NCI-H2227 (cell line): ENCODE data around the gene TP53I11.

Experiments
- DNase-seq: peaks from one replicate; lab custom pipeline; 2025; ENCODE audit not compliant: unreplicated experiment; lab: John Stamatoyannopoulos, UW

Gene TP53I11

DNA sequence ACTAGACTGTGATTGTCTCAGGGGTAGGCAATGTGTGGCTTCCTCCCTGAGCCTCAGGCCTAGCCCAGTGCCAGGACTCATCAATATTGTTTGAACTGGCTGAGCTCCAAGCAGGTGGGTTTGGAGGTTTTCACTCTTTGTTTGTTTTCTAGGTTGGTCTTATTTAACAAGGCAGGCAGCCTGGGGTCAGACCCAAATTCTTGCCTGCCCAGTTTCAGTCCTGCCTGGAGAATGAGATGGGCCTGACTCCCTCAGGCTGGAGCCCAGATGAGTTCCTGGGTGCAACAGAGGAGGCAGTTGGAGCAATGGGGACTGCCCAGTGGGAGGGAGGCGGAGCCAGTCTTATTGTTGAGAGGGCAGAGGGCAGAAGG is 28.3 kb upstream of the TP53I11 start:
- no peak for DNase-seq

DNA sequence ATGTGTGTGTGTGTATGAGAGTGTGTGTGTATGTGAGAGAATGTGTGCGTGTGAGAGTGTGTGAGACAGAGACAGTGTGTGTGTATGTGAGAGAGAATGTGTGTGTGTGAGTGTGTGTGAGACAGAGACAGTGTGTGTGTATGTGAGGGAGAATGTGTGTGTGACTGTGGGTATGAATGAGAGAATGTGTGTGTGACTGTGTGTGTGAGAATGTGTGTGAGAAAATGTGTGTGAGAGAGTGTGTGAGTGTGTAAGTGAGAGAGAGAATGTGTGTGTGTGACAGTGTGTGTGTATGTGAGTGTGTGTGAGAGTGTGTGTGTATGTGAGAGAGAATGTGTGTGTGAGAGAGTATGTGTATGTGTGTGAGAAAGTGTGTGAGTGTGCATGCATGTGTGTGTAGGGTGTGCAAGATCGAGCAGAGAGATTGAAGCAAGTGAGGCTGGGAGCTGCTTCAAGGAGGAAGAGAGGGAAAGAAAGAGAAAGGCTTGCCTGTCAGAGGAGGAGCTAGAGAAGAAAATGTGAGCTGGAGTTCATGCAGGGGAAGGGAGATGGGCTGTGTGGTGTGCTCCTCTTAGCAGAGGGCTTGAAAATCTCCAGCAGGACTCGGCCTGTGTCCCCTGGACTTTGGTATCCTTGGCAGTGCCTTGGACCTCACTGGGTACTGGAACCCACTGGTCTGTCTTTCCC is 27.7 kb upstream of the TP53I11 start:
- DNase-seq, result no peak

DNA sequence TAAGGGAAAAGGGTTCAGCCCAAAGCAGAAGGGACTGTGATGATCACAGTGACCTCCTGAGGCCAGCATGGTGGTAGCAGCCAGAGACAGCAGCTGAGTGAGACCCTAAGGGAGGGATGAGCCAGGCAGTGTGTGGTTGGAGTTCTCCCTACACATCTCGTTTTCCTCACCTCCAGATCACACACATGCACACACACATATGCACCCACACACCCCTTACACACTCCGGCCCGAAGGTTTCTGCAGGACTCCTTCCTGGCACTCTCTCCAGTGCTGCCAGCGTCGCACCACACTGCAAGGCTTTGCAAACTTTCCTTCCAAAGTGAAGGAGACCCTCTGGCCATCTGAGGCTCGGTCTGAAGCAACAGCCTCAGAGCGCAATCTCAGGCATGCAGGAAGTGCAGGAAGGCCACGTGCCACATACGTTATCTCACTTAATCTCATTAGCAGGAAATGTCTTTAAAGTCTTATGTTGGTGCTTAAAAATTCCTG is 26.9 kb upstream of the TP53I11 start:
- no peak for DNase-seq

DNA sequence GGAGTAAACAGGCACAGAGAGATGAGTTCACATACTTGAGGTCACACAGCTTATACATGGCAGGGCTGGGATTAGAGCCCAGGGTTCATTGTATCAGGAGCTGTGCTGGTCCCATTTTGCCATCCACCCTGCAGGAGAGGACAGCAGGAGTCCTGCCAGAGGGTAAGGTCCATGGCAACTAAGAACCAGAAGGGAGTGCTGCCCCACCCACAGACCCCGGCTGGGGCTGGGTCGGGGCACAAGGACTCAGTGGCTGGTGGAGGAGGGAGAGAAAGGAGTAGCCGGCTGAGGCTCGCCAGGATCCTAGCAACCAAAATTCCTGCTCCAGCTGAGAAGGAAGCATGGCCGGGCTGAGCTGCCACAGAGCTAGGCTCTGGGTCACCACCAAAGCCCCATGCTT is 25.9 kb upstream of the TP53I11 start:
- no peak for DNase-seq

DNA sequence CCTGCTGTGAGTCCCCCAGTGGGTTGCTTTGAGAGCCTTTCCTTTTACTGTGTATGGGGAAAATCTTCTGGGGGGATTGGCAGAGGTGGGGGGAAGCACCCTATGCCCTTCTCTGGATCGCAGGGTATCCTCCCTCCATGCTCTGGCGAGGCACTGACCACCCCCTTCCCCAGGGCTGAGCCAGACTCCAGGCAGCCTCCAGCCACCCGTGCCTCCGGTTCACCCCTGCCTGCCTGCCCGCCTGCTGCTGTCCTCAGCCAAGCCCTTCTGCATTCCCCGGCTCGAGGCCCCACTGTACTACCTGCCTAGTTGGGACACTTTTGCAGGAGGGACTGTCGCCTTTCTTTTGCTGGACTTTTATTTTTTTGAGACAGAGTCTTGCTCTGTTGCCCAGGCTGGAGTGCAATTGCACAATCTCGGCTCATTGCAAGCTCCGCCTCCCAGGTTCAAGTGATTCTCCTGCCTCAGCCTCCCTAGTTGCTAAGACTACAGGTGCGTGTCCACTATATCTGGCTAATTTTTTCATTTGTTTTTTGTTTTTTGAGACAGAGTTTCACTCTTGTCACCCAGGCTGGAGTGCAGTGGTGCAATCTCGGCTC is 23.8 kb upstream of the TP53I11 start:
- DNase-seq, result no peak

DNA sequence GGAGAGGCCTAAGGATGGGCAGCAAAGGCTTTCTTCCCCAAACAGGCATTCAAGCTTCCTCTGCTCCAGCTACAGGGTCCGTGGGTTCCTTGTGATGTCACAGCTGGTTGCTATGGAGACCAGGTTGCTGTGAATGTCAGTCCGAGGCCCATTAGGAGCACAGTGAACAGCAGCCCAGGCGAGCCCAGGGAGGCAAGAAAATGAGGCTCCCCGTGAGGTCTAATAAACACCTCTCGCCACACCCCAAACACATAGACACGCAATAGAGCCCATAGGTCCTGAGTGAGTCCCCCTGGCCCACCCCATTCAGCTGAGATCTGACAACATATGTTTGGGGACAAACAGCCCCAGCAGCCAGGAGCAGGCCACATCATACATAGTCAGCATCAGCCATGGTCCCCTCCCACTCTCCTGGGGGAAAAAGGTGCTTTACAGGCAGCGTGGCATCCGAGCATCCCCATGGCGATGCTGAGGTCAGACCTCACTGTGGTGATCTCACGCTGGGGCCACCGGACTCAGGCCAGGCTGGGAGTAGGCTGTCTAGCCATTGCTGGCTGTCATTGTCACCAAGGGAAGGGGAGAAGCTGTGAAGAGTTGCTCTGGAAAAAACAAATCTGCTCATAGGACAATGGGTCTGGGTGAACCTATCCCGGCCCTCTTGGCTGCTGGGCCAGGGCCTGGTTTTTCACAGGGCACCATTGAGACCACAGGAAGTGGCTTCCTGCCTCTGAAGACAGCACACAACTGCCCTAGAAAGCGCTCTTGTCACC is 23.1 kb upstream of the TP53I11 start:
- DNase-seq, result peak; percentile 65

DNA sequence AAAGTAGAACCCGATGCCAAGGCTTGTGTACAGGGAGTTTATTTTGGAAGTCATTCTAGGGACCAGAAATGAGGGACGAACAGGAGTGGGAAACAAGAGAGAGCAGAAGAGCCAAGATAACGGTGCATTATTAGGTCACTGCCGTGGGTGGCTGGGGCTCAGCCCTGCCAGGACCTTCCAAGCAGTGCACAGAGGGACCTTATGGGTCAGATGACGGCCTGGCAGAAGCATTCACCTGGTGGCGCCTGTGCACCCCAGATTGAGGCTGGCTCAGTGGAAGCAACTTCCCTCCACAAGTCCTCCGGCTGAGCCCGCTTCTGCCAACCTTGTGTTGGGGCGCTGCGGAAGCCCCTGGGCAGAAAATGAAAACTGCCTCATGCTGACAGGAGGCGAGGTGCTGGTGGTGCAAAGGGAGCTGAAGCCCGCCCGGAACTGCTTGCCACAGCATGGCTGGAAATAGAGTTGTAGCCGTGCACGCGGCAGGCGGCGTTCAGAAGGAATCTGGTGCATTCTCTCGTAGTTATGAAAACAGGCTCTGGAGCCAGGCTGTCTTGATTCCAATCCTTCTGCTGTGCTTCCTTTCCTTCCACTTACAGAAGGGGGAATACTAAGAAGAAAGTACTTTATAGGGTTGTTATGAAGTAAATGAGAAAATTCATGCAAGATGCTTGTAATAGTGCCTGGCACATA is 22.2 kb upstream of the TP53I11 start:
- DNase-seq, result no peak

DNA sequence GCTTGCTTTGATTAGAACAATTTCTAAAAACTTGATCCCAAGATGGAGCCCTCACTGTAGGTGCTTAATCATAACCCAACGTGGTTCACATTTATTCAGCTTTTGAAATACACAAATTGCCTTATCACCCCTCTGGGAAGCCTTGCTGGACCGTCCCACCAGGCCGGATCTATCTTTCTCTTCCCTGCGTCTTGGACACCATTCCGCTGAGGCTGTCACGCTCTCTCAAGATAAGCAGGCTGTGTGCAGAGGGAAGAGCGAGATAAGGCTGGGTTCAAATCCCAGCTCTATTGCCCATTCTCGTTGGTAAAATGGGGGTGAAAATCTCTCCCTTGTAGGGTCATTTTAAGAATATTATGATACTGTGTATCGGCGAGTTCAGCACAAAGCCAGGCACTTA is 20.5 kb upstream of the TP53I11 start:
- DNase-seq, result no peak

DNA sequence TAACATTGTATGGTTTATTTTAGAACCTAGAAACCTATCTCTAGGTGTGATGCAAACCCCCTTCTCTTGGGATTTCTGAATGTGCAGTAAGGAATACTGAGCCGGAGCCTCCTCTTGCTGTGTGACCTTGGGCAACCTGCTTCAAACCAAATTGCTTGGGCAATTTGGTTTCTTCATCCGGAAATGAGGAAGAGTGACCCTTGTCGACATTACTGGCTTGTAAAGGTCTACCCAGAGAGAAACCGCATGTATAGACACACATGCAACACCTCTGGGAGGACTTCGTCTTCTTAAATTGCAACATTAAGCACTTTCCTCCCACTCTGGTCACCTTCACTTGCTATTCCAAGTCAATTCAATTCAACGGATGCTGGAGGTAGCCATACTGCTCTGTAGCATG is 19.6 kb upstream of the TP53I11 start:
- DNase-seq, result no peak

DNA sequence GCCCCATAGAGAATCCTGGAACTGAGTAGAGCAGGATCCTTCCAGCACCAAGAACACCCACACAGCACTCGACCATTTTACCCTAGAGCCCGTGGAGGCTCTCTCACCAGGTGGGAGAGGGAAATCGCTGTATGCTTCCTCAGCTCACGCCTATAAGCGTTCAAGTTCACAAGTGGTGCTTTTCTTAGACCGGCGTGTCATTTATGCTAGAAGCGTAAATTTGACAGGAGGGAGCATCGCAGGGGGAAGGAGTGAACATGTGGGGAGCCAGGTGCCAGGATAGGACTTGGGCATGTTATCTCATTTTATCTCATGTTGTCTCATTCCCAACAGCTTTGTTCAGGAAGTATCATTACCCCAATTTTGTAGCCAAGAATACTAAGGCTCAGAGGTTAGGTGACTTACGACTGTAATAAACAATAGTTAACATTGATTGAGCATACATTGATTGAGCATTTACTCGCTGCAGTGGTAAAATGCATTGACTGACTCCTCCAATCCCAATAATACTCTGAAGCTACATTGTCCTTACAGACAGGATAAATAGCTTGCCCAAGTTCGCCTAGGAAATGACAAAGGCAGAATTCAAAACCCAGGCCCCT is 19.1 kb upstream of the TP53I11 start:
- no peak for DNase-seq

DNA sequence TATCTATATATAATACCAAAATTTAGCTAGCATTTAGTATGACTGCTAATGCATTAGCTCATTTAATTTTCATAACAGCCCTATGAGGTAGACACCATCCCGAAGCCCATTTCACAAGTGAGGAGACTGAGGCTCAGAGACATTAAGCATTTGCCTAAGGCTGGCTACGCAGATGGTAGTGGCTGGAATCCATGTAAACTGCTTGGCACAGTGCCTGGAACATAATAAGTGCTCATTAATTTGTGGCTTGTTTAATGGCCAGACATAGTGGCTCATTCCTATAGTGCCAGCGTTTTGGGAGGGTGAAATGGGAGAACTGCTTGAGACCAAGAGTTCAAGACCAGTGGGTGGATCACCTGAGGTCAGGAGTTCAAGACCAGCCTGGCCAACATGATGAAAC is 17.8 kb upstream of the TP53I11 start:
- DNase-seq, result no peak

DNA sequence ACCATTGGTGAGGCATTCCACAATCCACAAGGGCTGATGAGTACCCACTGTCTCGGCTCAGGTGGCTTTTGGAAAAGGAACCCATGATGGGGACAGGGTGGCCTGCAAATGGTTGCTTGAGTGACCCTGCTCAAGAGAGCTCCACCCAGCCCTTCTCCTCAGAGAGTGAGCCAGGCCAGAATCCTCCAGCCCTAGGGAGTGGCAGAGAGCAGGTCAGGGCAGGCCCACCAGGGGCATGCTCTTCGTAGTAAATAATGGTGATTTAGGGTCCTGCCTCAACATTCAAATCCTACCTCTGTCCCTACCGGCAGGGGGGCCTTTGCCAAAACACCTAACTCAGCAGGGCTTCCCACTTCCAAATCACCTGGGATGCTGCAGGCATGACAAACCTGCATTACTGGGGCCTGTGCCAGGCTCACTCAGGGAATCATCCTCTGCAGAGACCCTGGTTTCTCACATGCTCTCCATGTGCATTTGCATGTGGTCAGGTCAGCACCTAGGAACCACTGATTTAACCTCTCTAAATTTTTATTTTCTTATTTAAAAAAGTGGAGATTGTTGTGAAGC is 17.3 kb upstream of the TP53I11 start:
- DNase-seq, result no peak

DNA sequence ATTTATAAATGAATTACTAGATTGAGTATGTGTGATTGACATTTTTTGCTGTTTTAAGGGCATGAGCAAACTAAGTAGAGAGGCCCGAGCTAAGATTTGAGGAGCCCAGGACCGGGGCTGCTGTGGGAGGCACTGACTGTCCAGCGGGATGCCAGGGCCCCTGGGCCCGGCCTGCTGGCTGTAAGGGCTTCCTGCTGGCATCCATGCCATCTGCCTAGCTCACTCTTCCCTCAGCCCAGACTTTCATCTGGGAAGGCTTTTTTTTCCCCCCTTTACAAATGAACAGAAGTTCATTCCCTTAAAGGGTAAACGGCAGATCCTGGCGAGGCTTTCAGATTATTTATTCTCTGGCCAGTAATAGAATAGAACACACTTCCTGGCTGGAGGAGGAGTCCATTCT is 16.0 kb upstream of the TP53I11 start:
- no peak for DNase-seq

DNA sequence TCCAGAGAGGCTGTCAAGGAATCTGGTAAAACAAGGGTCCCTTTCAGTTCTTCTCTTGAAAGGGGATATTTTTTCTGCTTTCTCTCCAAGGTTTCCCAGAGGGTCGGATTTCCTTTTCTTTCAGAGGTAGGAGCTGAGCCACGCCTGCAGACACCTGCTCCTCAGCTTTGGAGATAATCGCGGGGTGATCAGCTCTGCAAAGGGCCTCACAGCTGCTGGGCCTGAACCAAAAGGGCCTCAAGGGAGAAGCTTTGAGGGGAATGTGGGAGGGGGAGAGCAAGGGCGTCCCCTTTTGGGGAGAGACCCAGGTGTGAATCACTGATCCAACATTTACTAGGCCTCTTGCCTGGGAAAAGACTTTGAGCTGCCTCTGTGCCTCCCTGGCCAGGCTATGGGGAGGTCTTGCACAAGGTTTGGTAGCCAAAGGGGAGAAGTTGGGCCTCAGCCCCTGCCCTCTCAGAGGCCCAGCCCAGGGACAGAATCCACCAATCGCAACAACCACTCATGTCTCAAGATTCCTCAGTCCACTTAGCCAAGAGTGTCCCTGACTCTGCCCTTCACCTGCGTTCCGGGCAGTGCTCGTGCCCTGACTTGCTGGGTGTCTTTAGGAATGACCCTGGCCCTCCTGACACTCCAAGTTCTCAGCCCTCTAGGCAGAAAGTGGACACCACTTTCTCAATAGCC is 14.0 kb upstream of the TP53I11 start:
- DNase-seq, result no peak

DNA sequence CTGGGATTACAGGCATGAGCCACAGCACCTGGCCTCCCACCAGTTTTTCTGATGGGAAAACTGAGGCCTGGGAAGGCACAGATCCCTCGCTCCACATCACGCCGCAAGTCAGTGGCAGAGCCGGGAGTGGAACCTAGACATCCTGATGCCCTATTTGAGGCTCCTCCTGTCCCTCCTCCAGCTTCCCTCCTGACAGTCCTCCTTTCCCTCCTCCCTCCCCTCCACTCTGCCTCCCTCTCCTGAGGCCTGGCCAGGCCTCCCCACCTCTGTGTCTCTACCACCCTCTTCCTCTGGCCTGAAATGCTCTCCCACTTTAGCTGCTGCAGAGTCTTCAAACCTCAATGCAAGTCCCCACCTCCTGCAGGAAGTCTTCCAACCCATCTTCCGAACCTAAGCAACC is 13.3 kb upstream of the TP53I11 start:
- DNase-seq, result no peak

DNA sequence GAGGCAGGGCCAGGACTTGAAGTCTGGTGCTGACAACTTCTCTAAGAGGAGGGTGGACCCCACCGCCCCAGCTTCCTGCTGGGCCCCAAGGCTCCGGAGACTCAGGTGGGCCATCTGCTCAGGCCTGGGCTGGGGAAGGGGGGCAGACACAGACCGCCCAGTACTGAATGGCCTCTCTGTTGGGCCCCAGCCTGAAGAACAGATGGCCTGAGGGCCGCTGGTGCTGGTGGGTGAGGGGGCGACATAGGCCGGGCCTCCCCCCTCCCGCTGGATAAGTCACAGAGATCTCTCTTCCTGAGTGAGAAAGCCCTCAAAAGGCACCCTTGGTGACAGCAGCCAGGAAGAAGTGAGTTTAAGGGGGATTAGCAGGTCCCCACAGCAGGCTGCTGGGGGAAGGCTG is 12.5 kb upstream of the TP53I11 start:
- no peak for DNase-seq

DNA sequence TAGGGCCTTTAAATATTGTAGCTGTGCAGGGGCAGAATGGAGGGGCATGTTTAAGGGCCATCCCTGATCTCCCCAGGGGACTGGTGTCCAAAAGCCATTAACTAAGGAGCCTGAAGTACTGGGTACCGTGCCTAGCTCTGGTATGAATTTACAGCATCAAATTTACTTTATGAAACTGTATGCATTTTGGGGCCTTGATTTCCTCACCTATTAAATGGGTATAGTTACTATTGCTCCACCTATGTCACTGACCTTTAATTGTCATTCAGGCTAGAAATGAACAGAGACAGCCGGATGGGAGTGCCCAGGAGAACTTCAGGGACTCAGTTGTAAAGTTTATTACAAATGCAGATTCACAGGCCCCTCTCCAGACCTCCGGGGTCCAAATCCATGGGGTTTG is 11.8 kb upstream of the TP53I11 start:
- no peak for DNase-seq

DNA sequence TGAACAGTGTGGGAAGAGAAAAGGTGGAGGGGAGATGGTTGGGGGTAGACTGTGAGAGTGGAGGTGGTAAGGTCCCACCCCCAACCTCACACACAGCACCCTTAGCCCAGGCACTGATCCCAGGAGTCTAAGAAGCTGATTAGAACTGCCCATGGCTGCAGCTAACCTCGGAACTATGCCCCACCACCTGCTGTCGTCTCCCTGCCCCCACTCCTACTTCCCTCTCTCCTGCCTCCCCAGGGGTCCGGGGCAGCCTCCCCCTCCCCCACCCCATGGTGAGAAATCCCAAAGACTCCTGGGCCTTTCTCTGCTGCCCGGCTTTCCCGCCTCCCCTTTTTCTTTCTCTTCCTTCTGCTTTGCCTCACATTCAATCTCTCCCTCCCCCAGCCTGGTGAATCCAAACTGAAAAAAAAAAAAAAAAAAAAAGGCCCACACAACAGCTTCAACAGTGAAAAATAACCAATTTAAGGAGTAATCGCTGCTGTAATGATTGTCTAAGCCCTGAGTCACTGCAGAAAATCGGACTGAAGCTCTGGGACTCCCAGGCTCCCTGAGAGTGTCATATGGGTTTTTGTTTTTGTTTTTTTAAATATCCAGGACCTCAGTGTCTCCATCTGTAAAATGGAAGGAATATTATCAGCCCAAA is 9.6 kb upstream of the TP53I11 start:
- peak; percentile 58 for DNase-seq

DNA sequence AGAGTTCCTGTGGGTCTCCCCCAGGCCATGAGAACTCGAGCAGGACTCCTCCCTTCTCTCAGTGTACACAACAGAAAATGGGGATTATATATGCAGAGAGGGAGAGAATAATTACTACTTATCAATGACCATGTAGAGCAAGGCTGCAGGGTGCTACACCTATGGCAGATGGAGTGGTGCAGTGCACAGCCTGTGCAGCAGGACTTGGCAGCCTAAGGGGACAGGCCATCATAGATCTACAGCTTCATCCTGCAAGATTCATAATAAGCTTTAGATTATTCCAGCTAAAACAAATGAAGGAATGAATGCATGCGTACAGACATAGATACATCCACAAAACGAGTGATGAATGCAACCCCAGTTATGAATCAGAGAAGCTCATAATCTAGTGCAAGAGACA is 8.4 kb upstream of the TP53I11 start:
- DNase-seq, result no peak
